Measurements from ENCODE around the gene IL1RAPL2.
"Not testable (repeated sequence)": the region's sequence is repeated elsewhere in the genome, so short reads cannot be mapped to it uniquely, and the experiment has no call there.

Gene IL1RAPL2

GRCh38 chrX:105190252-105190853, 624.4 kb downstream of the IL1RAPL2 start:
- DNase-seq = peak in 1 of 2 experiments; percentile 22

DNA sequence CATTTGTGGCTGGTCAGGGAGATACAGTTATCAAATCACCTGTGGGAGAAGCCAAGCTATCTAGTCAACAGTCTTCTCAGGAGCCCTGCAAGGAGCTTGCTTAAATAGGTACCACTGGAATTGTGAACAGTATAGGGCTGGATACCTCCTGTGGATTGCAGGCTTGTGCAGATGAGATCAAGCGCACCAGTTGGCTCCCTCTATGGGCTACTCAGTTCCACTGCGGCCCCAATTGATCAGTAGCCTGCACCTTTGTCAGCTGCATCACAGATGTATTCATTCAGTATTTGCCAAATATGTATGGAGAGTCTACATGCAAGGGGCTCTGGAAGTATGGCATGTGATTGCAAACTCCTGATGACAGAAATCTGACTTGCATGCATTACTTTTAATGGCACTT, 625.9 kb downstream of the IL1RAPL2 start:
- DNase-seq = no peak

GRCh38 chrX:105209406-105209805, 643.4 kb downstream of the IL1RAPL2 start:
- no peak for DNase-seq

DNA sequence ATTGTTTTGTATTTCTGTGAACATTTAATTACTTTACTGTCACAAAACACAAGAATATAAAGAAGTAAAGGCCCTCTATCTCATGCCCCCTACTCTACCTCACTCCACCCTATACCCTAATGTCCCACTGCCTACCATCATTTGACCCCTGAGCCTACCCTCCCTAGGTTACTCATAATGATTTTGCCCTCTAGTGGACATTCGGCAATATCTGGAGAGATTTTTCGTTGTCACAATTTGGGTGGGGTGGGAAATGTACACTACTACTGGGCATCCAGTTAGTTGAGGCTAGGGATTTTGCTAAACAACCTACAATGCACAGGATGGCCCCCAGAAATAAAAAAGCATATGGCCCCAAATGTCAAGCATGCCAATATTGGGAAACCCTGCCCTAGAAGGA, 644.3 kb downstream of the IL1RAPL2 start:
- no peak for DNase-seq

DNA sequence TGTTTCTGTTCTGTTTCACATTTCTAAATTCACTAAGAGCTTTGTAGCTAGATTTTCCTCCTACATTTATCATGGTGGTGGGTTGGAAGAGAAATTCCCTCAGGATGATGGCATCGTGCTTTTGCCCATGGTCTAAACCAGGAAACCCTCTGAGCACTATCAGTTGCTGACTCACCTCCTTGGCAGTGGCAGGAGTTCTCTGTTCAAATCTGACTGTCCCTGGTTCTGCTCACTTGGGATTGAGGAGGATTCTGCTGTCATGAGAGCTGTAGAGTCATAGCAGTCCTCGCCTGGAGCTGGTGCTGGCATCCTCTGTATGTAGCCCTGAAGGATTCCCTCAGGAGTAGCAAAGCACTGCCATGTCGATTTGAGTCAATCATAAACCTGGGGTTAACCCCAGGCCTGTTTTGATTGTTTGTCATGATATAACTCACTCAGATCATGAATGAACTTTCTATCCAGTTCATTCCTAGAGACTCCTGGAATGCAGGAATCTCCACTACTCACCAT, 645.1 kb downstream of the IL1RAPL2 start:
- no peak for DNase-seq

- DNase-seq = no peak
Measured at GRCh38 chrX:105219454-105220401, 653.7 kb downstream of the IL1RAPL2 start.

GRCh38 chrX:105220636-105221035, 654.6 kb downstream of the IL1RAPL2 start, which contains the start of gene TEX13A:
Gene TEX13A, minus strand, starts transcription at chrX:105220694. Its CDS starts 297 bp downstream, at chrX:105220397.
- no peak for DNase-seq

DNA sequence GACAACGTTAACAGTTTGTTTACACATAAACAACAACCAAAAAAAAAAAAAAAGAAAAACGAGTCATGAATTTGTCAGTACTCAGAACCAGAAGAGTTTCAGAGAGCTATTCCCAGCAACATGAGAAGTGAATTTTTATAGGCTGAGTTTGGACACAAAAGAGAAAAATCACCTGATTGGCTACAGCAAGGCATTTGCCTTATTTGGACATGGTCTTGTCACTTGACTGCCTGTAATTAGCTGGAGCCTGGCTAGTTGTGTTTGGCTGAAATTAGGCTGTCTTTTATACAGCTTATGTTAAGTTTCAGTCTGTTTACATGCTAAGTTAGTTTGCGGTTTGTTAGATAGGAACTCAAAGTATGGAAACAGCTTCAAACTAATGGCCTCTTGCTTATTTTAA, 655.4 kb downstream of the IL1RAPL2 start:
- DNase-seq = no peak

GRCh38 chrX:105226499-105226898, 660.5 kb downstream of the IL1RAPL2 start:
- no peak for DNase-seq

DNA sequence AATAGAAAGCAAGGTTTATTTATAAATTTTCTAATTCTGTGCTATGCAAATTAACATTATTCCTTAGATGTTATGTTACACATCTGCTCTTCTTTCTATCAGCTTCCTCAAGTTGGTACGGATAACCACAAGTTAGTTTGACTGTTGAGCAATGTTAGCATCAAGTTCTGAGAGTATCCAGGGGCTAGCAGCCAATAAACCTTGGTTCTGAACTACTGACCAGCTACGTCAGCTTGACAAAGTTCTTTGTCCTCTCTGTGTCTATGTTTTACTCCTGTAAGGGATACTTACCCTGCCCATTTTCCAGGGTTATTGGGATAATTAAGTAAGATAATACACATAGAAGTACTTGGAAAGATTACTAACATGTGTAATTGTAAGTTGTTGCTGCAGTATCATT, 662.6 kb downstream of the IL1RAPL2 start:
- DNase-seq = no peak

DNA sequence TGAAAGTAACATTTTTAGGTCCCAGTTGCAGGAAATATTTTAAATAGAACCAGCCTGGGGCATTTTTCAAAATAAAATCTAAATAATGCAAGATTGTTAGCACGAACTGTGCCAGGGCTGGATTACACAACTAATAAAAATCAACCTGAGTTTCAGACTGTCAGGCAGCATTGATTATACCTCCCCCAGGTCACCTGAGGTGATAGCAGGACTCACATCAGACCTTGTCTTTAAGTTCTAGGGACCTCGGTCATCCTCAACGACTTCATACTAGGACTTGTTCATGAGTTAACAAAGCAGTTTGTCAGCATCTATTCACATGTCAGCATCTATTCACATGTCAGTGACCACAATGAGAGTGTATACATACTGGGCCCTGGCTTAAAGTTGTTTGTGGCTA, 663.1 kb downstream of the IL1RAPL2 start:
- no peak for DNase-seq

DNA sequence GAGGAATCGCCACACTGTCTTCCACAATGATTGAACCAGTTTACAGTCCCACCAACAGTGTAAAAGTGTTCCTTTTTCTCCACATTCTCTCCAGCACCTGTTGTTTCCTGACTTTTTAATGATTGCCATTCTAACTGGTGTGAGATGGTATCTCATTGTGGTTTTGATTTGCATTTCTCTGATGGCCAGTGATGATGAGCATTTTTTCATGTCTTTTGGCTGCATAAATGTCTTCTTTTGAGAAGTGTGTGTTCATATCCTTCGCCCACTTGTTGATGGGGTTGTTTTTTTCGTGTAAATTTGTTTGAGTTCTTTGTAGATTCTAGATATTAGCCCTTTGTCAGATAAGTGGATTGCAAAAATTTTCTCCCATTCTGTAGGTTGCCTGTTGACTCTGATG, 671.4 kb downstream of the IL1RAPL2 start:
- DNase-seq = not testable (repeated sequence)

GRCh38 chrX:105241056-105241455, 675.1 kb downstream of the IL1RAPL2 start:
- DNase-seq = no peak

GRCh38 chrX:105260291-105261043, 694.5 kb downstream of the IL1RAPL2 start:
- DNase-seq = no peak

GRCh38 chrX:105263171-105263570, 697.2 kb downstream of the IL1RAPL2 start:
- DNase-seq = no peak

DNA sequence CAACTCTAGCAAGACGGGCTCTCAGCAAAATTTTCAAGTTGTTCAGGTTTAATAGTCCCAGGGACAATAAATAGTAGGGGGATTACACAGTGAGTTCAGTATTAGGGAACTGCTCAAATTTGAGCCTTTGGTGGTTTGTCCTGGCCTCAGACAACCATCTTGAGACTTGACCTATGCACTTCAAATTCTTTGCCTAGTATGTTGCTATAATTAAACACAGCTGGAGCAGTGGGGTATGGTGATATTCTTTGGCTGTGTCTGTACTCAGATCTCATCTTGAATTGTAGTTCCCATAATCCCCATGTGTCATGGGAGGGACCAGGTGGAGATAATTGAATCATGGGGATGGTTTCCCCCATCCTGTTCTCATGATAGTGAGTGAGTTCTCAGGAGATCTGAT, 697.8 kb downstream of the IL1RAPL2 start:
- DNase-seq = no peak

DNA sequence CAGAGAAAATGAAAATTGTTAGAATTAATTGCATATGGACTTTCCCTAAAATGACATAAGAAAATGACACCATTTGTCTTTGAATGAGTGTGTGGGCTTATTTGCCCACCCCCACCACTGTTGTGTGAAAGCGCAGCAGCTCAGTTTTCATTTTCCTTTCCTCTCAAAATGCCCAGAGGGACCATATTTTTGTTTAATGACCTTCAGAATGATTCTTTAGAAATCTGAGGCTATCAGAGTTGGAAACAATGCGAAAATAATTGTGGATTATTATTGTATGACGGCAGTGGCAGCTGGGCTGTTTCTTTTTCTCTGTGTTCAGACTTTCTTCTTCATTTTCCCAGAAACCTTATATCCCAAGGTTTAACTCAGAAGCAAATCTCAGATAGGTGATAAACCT, 699.1 kb downstream of the IL1RAPL2 start:
- peak; percentile 7 to 9 for DNase-seq

DNA sequence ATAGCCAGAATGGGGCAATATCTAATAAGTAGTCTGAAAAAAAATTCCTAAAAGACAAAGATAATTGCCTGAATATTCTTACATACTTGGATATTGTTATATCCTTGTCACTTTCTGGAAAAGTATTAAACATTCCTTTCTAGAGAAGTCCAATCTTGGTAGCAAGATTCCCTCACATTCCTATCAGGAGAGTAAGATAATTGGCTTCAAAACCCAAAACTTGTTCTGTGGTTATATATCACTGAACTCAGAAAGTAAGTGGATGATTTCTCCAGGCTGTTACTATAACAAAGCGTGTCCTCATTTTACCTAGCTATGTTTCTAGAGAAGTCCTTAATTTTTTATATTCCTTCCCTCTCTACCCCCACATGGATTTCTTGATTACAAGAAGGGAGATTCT, 700.5 kb downstream of the IL1RAPL2 start:
- no peak for DNase-seq

GRCh38 chrX:105267167-105267566, 701.2 kb downstream of the IL1RAPL2 start:
- no peak for DNase-seq

DNA sequence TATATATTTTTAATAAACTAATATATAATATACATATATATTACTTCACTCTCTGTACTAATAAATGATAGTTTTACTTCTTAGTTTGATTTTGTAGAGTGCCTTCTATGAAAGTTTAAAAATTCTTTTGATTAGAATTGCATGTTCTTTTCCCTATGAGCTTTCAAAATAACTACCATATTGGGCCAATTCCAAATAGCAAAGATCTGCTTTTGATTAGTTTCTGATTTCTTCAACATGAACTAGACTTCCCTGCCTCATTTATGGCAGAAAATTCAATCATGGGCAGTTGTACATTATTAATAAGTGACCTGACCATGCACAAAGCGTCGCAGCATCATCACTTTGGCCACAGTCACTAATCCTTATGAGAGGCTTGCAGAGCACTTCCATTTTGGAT, 703.4 kb downstream of the IL1RAPL2 start:
- DNase-seq = no peak

GRCh38 chrX:105273326-105273725, 707.3 kb downstream of the IL1RAPL2 start:
- DNase-seq = no peak

- DNase-seq = no peak
Measured at GRCh38 chrX:105274091-105274490, 708.1 kb downstream of the IL1RAPL2 start.

DNA sequence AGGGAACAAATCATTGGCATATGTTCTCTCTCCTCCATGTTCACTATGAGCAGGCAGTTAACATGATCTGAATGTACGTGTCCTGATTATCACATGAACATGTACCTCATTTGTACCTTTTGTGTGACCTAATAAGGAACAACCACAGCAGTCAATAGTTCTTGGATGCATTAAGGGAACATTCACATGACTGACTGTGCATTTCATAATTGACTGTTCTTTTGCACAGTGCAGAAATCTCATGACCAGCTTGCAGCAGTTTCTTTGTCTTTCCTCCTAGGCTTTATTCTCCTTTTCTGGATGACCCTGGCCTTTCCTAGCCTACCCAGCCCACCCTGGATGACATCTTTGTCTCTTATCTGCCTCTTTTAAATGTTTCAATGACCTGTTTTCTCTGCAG, 711.1 kb downstream of the IL1RAPL2 start:
- DNase-seq = no peak

All from NCI-H1930 (cell line).